ENCODE results near the gene KCNN2. TPM values are rescaled to one million over a fixed set of nuclear protein-coding genes. Genes with fewer than 3 reads are reported as not detected.

The KCNN2 gene
- polyA plus RNA-seq, 4 donors: 0.18 to 0.19 TPM; not detected in 2

- FAIRE-seq (no peak), DNase-seq (no peak)
- Histone ChIP-seq H3K36me3 (ENCODE audit: control insufficient read depth in 3 of 3, insufficient read depth in 2 of 3, low read depth in 1 of 3, low read length in 3 of 3) (no peaks in the 10 kb centered on the region), H3K27ac (ENCODE audit: low read depth in 1 of 3, low read length in 2 of 3) (no peak overlapping the region), H3K27me3 (ENCODE audit: control insufficient read depth in 3 of 3, insufficient read depth in 3 of 3, low read length in 3 of 3) (no peaks in the 10 kb centered on the region), H3K4me1 (ENCODE audit: control insufficient read depth in 3 of 3, insufficient read depth in 2 of 3, low read depth in 1 of 3, low read length in 2 of 3) (no peaks in the 10 kb centered on the region), H3K4me3 (ENCODE audit: low read depth in 1 of 3, low read length in 3 of 3) (no peak overlapping the region), H3K9me3 (ENCODE audit: control insufficient read depth in 2 of 2, insufficient read depth in 1 of 2, low read depth in 1 of 2, low read length in 1 of 2) (no peaks in the 10 kb centered on the region)
- WGBS, 3 donors: 51 to 64% (median 55%) methylated on average over 3 of the region's 3 CpGs
These were observed 34.4 kb upstream of the KCNN2 start for GRCh38 chr5:114327474-114327873.

GRCh38 chr5:114327987-114328386, 33.9 kb upstream of the KCNN2 start:
- no peak for FAIRE-seq
- Histone ChIP-seq H3K27ac (ENCODE audit: low read depth in 1 of 3, low read length in 2 of 3) (no peak overlapping the region), H3K9me3 (ENCODE audit: control insufficient read depth in 2 of 2, insufficient read depth in 1 of 2, low read depth in 1 of 2, low read length in 1 of 2) (no peaks in the 10 kb centered on the region), H3K36me3 (ENCODE audit: control insufficient read depth in 3 of 3, insufficient read depth in 2 of 3, low read depth in 1 of 3, low read length in 3 of 3) (no peaks in the 10 kb centered on the region), H3K27me3 (ENCODE audit: control insufficient read depth in 3 of 3, insufficient read depth in 3 of 3, low read length in 3 of 3) (no peaks in the 10 kb centered on the region), H3K4me3 (ENCODE audit: low read depth in 1 of 3, low read length in 3 of 3) (no peak overlapping the region), H3K4me1 (ENCODE audit: control insufficient read depth in 3 of 3, insufficient read depth in 2 of 3, low read depth in 1 of 3, low read length in 2 of 3) (no peaks in the 10 kb centered on the region)
- DNase-seq: no peak
- 40 to 54% (median 40%) methylated on average over 3 of the region's 3 CpGs for whole genome bisulfite sequencing, 3 donors

GRCh38 chr5:114330916-114331531, 30.8 kb upstream of the KCNN2 start:
- FAIRE-seq (no peak), DNase-seq (no peak)
- Histone ChIP-seq H3K9me3 (ENCODE audit: control insufficient read depth in 2 of 2, insufficient read depth in 1 of 2, low read depth in 1 of 2, low read length in 1 of 2) (no peaks in the 10 kb centered on the region), H3K4me3 (ENCODE audit: low read depth in 1 of 3, low read length in 3 of 3) (no peak overlapping the region), H3K36me3 (ENCODE audit: control insufficient read depth in 3 of 3, insufficient read depth in 2 of 3, low read depth in 1 of 3, low read length in 3 of 3) (no peaks in the 10 kb centered on the region), H3K27ac (ENCODE audit: low read depth in 1 of 3, low read length in 2 of 3) (no peak overlapping the region), H3K27me3 (ENCODE audit: control insufficient read depth in 3 of 3, insufficient read depth in 3 of 3, low read length in 3 of 3) (no peaks in the 10 kb centered on the region), H3K4me1 (ENCODE audit: control insufficient read depth in 3 of 3, insufficient read depth in 2 of 3, low read depth in 1 of 3, low read length in 2 of 3) (no peaks in the 10 kb centered on the region)
- WGBS, 3 donors: 87 to 93% (median 90%) methylated on average over 7 of the region's 7 CpGs

- H3K4me3 ChIP-seq (ENCODE audit: low read depth in 1 of 3, low read length in 3 of 3): no peak overlapping the region
- FAIRE-seq: no peak
- DNase-seq: no peak
- H3K4me1 ChIP-seq (ENCODE audit: control insufficient read depth in 3 of 3, insufficient read depth in 2 of 3, low read depth in 1 of 3, low read length in 2 of 3): no peaks in the 10 kb centered on the region
- H3K27me3 ChIP-seq (ENCODE audit: control insufficient read depth in 3 of 3, insufficient read depth in 3 of 3, low read length in 3 of 3): no peaks in the 10 kb centered on the region
- H3K36me3 ChIP-seq (ENCODE audit: control insufficient read depth in 3 of 3, insufficient read depth in 2 of 3, low read depth in 1 of 3, low read length in 3 of 3): no peaks in the 10 kb centered on the region
- H3K27ac ChIP-seq (ENCODE audit: low read depth in 1 of 3, low read length in 2 of 3): no peak overlapping the region
- no peaks in the 10 kb centered on the region for H3K9me3 ChIP-seq (ENCODE audit: control insufficient read depth in 2 of 2, insufficient read depth in 1 of 2, low read depth in 1 of 2, low read length in 1 of 2)
These were observed 29.4 kb upstream of the KCNN2 start for GRCh38 chr5:114332493-114332892.

GRCh38 chr5:114332925-114333324, 28.9 kb upstream of the KCNN2 start:
- Histone ChIP-seq H3K27me3 (ENCODE audit: control insufficient read depth in 3 of 3, insufficient read depth in 3 of 3, low read length in 3 of 3) (no peaks in the 10 kb centered on the region), H3K27ac (ENCODE audit: low read depth in 1 of 3, low read length in 2 of 3) (no peak overlapping the region), H3K4me1 (ENCODE audit: control insufficient read depth in 3 of 3, insufficient read depth in 2 of 3, low read depth in 1 of 3, low read length in 2 of 3) (no peaks in the 10 kb centered on the region), H3K9me3 (ENCODE audit: control insufficient read depth in 2 of 2, insufficient read depth in 1 of 2, low read depth in 1 of 2, low read length in 1 of 2) (no peaks in the 10 kb centered on the region), H3K4me3 (ENCODE audit: low read depth in 1 of 3, low read length in 3 of 3) (no peak overlapping the region), H3K36me3 (ENCODE audit: control insufficient read depth in 3 of 3, insufficient read depth in 2 of 3, low read depth in 1 of 3, low read length in 3 of 3) (no peaks in the 10 kb centered on the region)
- no peak for DNase-seq
- FAIRE-seq: no peak
- 47 to 71% (median 57%) methylated on average over 5 of the region's 5 CpGs for whole genome bisulfite sequencing, 3 donors

GRCh38 chr5:114335391-114335790, 26.5 kb upstream of the KCNN2 start:
- Histone ChIP-seq H3K27ac (ENCODE audit: low read depth in 1 of 3, low read length in 2 of 3) (no peak overlapping the region), H3K9me3 (ENCODE audit: control insufficient read depth in 2 of 2, insufficient read depth in 1 of 2, low read depth in 1 of 2, low read length in 1 of 2) (peaks cover 0 to 2% of the 10 kb centered on the region in 2 donors), H3K4me3 (ENCODE audit: low read depth in 1 of 3, low read length in 3 of 3) (no peak overlapping the region), H3K27me3 (ENCODE audit: control insufficient read depth in 3 of 3, insufficient read depth in 3 of 3, low read length in 3 of 3) (no peaks in the 10 kb centered on the region), H3K4me1 (ENCODE audit: control insufficient read depth in 3 of 3, insufficient read depth in 2 of 3, low read depth in 1 of 3, low read length in 2 of 3) (no peaks in the 10 kb centered on the region), H3K36me3 (ENCODE audit: control insufficient read depth in 3 of 3, insufficient read depth in 2 of 3, low read depth in 1 of 3, low read length in 3 of 3) (no peaks in the 10 kb centered on the region)
- WGBS, 3 donors: 45 to 71% (median 63%) methylated on average over 1 of the region's 1 CpG
- FAIRE-seq: no peak
- no peak for DNase-seq

- DNase-seq (no peak), FAIRE-seq (no peak)
- Histone ChIP-seq H3K4me3 (ENCODE audit: low read depth in 1 of 3, low read length in 3 of 3) (no peak overlapping the region), H3K27me3 (ENCODE audit: control insufficient read depth in 3 of 3, insufficient read depth in 3 of 3, low read length in 3 of 3) (no peaks in the 10 kb centered on the region), H3K9me3 (ENCODE audit: control insufficient read depth in 2 of 2, insufficient read depth in 1 of 2, low read depth in 1 of 2, low read length in 1 of 2) (peaks cover 0 to 2% of the 10 kb centered on the region in 2 donors), H3K36me3 (ENCODE audit: control insufficient read depth in 3 of 3, insufficient read depth in 2 of 3, low read depth in 1 of 3, low read length in 3 of 3) (no peaks in the 10 kb centered on the region), H3K27ac (ENCODE audit: low read depth in 1 of 3, low read length in 2 of 3) (no peak overlapping the region), H3K4me1 (ENCODE audit: control insufficient read depth in 3 of 3, insufficient read depth in 2 of 3, low read depth in 1 of 3, low read length in 2 of 3) (no peaks in the 10 kb centered on the region)
- WGBS, 3 donors: 70 to 82% (median 80%) methylated on average over 3 of the region's 3 CpGs
These were observed 22.8 kb upstream of the KCNN2 start for GRCh38 chr5:114339108-114339507.

GRCh38 chr5:114346181-114346580, 15.7 kb upstream of the KCNN2 start:
- Histone ChIP-seq H3K9me3 (ENCODE audit: control insufficient read depth in 2 of 2, insufficient read depth in 1 of 2, low read depth in 1 of 2, low read length in 1 of 2) (no peaks in the 10 kb centered on the region), H3K27me3 (ENCODE audit: control insufficient read depth in 3 of 3, insufficient read depth in 3 of 3, low read length in 3 of 3) (no peaks in the 10 kb centered on the region), H3K4me1 (ENCODE audit: control insufficient read depth in 3 of 3, insufficient read depth in 2 of 3, low read depth in 1 of 3, low read length in 2 of 3) (no peaks in the 10 kb centered on the region), H3K36me3 (ENCODE audit: control insufficient read depth in 3 of 3, insufficient read depth in 2 of 3, low read depth in 1 of 3, low read length in 3 of 3) (no peaks in the 10 kb centered on the region), H3K4me3 (ENCODE audit: low read depth in 1 of 3, low read length in 3 of 3) (no peak overlapping the region), H3K27ac (ENCODE audit: low read depth in 1 of 3, low read length in 2 of 3) (no peak overlapping the region)
- FAIRE-seq: no peak
- DNase-seq: no peak
- 82 to 86% (median 86%) methylated on average over 4 of the region's 4 CpGs for WGBS, 3 donors

Measured in small intestine (tissue), 7 donors.